IPS-20b (cell line): ENCODE measurements around the gene AFF3.

Source experiments
- H3K27ac ChIP-seq: one replicate; pipeline ENCODE4 v1.5.1; 2013; ENCODE audit warnings: low read length
- H3K27me3 ChIP-seq: 2 replicates; pipeline ENCODE4 v1.6.1; 2013; ENCODE audit warnings: mild to moderate bottlenecking, low read length, inconsistent platforms; ENCODE audit not compliant: insufficient read depth
- H3K36me3 ChIP-seq: 2 replicates; pipeline ENCODE4 v1.6.1; 2013; ENCODE audit warnings: low read depth, mild to moderate bottlenecking, inconsistent platforms, low read length, moderate library complexity; ENCODE audit not compliant: insufficient read depth
- H3K4me1 ChIP-seq: 2 replicates; pipeline ENCODE4 v1.6.1; 2013; ENCODE audit warnings: mild to moderate bottlenecking, control low read depth, inconsistent platforms, low read length, moderate library complexity; ENCODE audit not compliant: insufficient read depth
- H3K4me3 ChIP-seq: 2 replicates; pipeline ENCODE4 v1.5.1; 2013; ENCODE audit warnings: mild to moderate bottlenecking, low read length, inconsistent platforms
- H3K9ac ChIP-seq: 2 replicates; pipeline ENCODE4 v1.6.1; 2013; ENCODE audit warnings: low read depth, mild to moderate bottlenecking, inconsistent platforms, low read length, moderate library complexity
- H3K9me3 ChIP-seq: 2 replicates; pipeline ENCODE4 v1.6.1; 2013; ENCODE audit warnings: mild to moderate bottlenecking, low read depth, low read length, inconsistent platforms; ENCODE audit not compliant: insufficient read depth

Gene AFF3

GRCh38 chr2:99706735-99707134, 435.7 kb downstream of the AFF3 start:
- Histone ChIP-seq H3K4me3 (no peak overlapping the region), H3K4me1 (peaks cover 27% of the 10 kb centered on the region), H3K9ac (no peak overlapping the region), H3K27ac (no peak overlapping the region), H3K9me3 (no peaks in the 10 kb centered on the region), H3K36me3 (no peaks in the 10 kb centered on the region), H3K27me3 (no peaks in the 10 kb centered on the region)

GRCh38 chr2:99701503-99701902, 440.9 kb downstream of the AFF3 start:
- Histone ChIP-seq H3K27ac (no peak overlapping the region), H3K36me3 (no peaks in the 10 kb centered on the region), H3K4me3 (no peak overlapping the region), H3K27me3 (no peaks in the 10 kb centered on the region), H3K4me1 (peaks cover 4% of the 10 kb centered on the region), H3K9ac (no peak overlapping the region), H3K9me3 (no peaks in the 10 kb centered on the region)

GRCh38 chr2:99700482-99701398, 441.6 kb downstream of the AFF3 start:
- no peak overlapping the region for H3K9ac ChIP-seq
- H3K4me3 ChIP-seq: no peak overlapping the region
- no peaks in the 10 kb centered on the region for H3K36me3 ChIP-seq
- no peaks in the 10 kb centered on the region for H3K9me3 ChIP-seq
- no peak overlapping the region for H3K27ac ChIP-seq
- no peaks in the 10 kb centered on the region for H3K4me1 ChIP-seq
- H3K27me3 ChIP-seq: no peaks in the 10 kb centered on the region

- H3K4me1 ChIP-seq: no peaks in the 10 kb centered on the region
- H3K36me3 ChIP-seq: no peaks in the 10 kb centered on the region
- no peak overlapping the region for H3K9ac ChIP-seq
- no peaks in the 10 kb centered on the region for H3K9me3 ChIP-seq
- H3K4me3 ChIP-seq: no peak overlapping the region
- H3K27ac ChIP-seq: no peak overlapping the region
- no peaks in the 10 kb centered on the region for H3K27me3 ChIP-seq
Observed at GRCh38 chr2:99698896-99699295, 443.5 kb downstream of the AFF3 start.

- H3K4me3 ChIP-seq: no peak overlapping the region
- no peaks in the 10 kb centered on the region for H3K4me1 ChIP-seq
- H3K27ac ChIP-seq: no peak overlapping the region
- no peaks in the 10 kb centered on the region for H3K36me3 ChIP-seq
- no peak overlapping the region for H3K9ac ChIP-seq
- no peaks in the 10 kb centered on the region for H3K9me3 ChIP-seq
- no peaks in the 10 kb centered on the region for H3K27me3 ChIP-seq
Observed at GRCh38 chr2:99697811-99698568, 444.4 kb downstream of the AFF3 start.

GRCh38 chr2:99695944-99696253, 446.5 kb downstream of the AFF3 start:
- H3K9ac ChIP-seq: no peak overlapping the region
- H3K27me3 ChIP-seq: no peaks in the 10 kb centered on the region
- H3K4me1 ChIP-seq: no peaks in the 10 kb centered on the region
- no peak overlapping the region for H3K27ac ChIP-seq
- H3K36me3 ChIP-seq: no peaks in the 10 kb centered on the region
- no peaks in the 10 kb centered on the region for H3K9me3 ChIP-seq
- no peak overlapping the region for H3K4me3 ChIP-seq

GRCh38 chr2:99695130-99695943, 447.1 kb downstream of the AFF3 start:
- H3K9ac ChIP-seq: no peak overlapping the region
- H3K9me3 ChIP-seq: no peaks in the 10 kb centered on the region
- H3K4me3 ChIP-seq: no peak overlapping the region
- H3K4me1 ChIP-seq: no peaks in the 10 kb centered on the region
- H3K27ac ChIP-seq: no peak overlapping the region
- no peaks in the 10 kb centered on the region for H3K36me3 ChIP-seq
- no peaks in the 10 kb centered on the region for H3K27me3 ChIP-seq

GRCh38 chr2:99694331-99694730, 448.1 kb downstream of the AFF3 start:
- Histone ChIP-seq H3K4me1 (no peaks in the 10 kb centered on the region), H3K9ac (no peak overlapping the region), H3K36me3 (no peaks in the 10 kb centered on the region), H3K27ac (no peak overlapping the region), H3K27me3 (no peaks in the 10 kb centered on the region), H3K4me3 (no peak overlapping the region), H3K9me3 (no peaks in the 10 kb centered on the region)

- Histone ChIP-seq H3K4me3 (no peak overlapping the region), H3K36me3 (no peaks in the 10 kb centered on the region), H3K27me3 (no peaks in the 10 kb centered on the region), H3K9ac (no peak overlapping the region), H3K9me3 (no peaks in the 10 kb centered on the region), H3K4me1 (no peaks in the 10 kb centered on the region), H3K27ac (no peak overlapping the region)
Observed at GRCh38 chr2:99692785-99693184, 449.6 kb downstream of the AFF3 start.

- no peak overlapping the region for H3K27ac ChIP-seq
- H3K9me3 ChIP-seq: no peaks in the 10 kb centered on the region
- no peak overlapping the region for H3K4me3 ChIP-seq
- no peak overlapping the region for H3K9ac ChIP-seq
- H3K27me3 ChIP-seq: no peaks in the 10 kb centered on the region
- H3K36me3 ChIP-seq: no peaks in the 10 kb centered on the region
- H3K4me1 ChIP-seq: no peaks in the 10 kb centered on the region
Observed at GRCh38 chr2:99691926-99692325, 450.5 kb downstream of the AFF3 start.

GRCh38 chr2:99689145-99689742, 453.1 kb downstream of the AFF3 start:
- H3K36me3 ChIP-seq: no peaks in the 10 kb centered on the region
- no peaks in the 10 kb centered on the region for H3K27me3 ChIP-seq
- no peak overlapping the region for H3K27ac ChIP-seq

More at GRCh38 chr2:99689145-99689742, 453.1 kb downstream of the AFF3 start:
- no peak overlapping the region for H3K4me3 ChIP-seq
- no peak overlapping the region for H3K9ac ChIP-seq
- no peaks in the 10 kb centered on the region for H3K4me1 ChIP-seq
- H3K9me3 ChIP-seq: no peaks in the 10 kb centered on the region
